ENCODE results near the gene SRRM2.

SRRM2 gene

DNA sequence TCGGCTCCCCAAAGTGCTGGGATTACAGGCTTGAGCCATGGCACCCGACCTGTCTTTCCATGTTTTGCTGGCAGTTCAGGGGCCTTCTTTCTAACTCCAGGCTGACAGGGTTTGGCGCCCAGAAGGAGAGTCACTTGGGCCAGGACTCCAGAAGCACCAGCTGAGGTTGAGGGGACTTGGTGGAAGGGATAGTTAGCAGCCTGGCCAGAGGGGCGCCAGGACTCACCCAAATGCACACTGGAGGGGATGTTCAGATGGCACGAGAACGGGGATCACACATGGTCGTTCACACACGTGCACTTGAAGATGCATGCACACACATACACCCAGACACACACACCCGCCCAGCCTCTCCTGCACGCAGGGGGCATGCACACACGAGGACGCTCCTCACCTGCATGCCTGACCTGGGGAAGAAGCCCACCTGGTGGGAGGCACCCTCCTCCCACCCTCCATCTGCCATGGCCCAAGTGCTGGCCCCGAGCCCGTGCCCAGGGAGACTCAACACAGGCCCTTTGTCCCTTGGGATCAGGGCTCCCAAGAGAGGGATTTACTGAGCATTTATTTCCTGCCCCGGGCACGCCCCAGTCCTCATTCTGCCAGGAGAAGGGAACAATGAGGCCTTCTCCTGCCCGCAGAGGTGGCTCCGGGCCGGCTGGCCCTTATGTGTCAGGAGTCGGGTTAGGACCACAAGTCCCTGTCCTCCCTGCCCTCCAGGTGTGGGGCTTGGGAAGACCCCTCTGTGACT lies 62.3 kb downstream of the SRRM2 start:
- DNase-seq (ENCODE audit: low read depth, low spot score), result no peak
- no peak overlapping the region for H3K27ac ChIP-seq

GRCh38 chr16:2815299-2815771 lies 62.9 kb downstream of the SRRM2 start:
- H3K27ac ChIP-seq, result no peak overlapping the region
- DNase-seq (ENCODE audit: low read depth, low spot score), result no peak

- no peak for DNase-seq (ENCODE audit: low read depth, low spot score)
- no peak within 1 kb of the TSS for H3K27ac ChIP-seq
These were observed 64.4 kb downstream of the SRRM2 start, which contains the start of gene PRSS21 for GRCh38 chr16:2816751-2817339. Gene PRSS21, plus strand, starts transcription at chr16:2817237. Its CDS starts 32 bp downstream, at chr16:2817269.

- DNase-seq (ENCODE audit: low read depth, low spot score), result no peak
- no peak overlapping the region for H3K27ac ChIP-seq
These were observed 65.2 kb downstream of the SRRM2 start for GRCh38 chr16:2817340-2818271.

DNA sequence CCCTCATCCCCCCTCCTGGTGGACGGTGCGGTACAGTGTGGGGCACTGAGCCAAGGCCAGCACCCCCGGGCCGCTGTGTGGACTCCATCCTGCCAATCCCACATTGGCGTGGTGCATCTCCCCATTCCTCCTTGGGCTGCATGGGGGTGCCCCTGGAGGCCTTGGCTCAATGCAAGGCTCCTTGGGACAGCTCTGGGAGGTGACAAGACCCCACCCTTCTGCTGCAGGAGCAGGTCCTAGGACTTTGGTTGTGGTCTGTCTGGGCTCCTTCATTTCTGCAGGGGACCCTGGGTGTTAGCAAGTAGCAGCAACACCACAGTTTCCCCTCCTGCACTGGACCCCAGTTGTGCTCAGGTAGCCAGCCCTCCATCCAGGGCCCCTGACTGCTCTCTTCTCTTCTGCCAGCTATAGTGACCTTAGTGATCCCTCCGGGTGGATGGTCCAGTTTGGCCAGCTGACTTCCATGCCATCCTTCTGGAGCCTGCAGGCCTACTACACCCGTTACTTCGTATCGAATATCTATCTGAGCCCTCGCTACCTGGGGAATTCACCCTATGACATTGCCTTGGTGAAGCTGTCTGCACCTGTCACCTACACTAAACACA lies 65.9 kb downstream of the SRRM2 start:
- H3K27ac ChIP-seq, result no peak overlapping the region
- DNase-seq (ENCODE audit: low read depth, low spot score), result no peak

DNA sequence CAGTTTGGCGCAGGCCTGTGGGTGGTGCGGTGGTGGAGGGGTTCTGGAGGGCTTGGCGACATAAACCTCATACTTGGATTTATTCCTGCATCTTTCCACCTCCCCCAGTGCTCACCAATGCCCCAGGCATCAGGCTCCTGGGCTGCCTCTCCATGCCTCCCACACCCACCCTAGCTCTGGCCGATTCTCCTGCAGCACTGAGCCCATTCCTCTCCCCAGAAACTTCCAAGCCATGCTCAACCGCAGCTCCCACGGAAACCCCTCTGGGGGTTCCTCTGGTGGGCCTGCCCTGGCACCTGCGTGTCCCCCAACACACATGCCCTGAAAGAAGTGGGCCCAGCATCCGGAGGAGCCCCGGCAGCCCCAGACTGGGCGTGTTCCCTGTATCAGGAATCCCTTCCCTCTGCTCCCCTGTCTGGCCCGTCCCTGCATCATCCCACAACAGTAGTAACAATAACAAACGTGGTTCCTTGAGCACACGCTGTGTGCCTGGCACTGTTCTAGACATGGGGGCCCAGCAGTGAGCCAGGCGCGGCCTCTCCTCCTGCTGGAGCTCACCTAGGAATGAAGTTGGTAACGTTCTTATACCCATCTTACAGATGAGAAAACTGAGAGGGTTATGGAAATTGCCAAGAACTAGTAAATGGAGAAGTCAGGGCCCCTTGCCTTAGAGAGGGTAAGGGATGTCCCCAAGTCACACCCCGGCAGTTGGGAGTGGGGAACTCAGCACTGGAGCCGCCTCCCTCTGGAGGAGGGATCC lies 66.9 kb downstream of the SRRM2 start:
- no peak for DNase-seq (ENCODE audit: low read depth, low spot score)
- no peak overlapping the region for H3K27ac ChIP-seq

DNA sequence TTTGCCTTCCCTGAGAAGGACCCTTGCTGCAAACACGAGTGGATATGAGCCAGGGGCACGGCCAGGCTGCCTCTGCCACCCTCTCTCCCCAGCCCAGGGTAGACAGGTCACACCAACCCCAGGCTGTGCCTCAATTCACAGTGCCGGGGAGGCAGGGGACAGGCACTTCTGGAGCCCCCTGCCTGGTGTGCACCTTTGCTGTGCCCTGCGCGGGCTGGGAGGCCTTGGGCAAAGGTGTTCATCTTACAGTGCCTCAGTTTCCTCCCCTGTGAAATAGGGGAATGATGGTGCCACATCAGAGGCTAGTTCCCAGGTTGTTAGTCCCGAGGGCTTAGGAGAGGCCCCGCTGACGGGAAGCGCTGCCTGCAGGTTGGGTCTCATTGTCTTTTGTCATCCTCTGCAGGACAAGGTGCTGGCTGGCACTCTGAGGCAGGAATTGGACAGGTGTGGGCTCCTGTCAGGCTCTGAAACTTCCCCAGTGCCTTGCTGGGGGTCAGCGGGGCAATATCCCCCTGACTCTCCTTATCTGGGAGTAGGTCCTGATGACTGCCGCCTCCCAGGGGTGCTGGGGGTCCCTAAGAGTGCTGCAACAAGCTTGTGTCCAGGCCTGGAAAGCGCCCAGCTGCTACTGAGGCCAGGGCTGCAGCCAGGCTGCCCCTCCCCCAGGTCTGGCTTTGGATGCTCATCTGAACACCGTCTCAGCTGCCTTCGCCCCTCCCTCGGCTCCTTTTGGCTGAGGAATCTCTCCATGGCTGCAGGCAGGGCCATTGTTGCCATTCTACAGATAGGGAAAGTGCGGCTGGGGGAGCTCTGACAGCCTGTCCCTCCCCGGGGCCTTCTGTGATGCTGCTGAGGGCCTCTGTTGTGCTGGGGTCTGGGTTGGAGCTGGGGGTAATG lies 67.7 kb downstream of the SRRM2 start:
- no peak overlapping the region for H3K27ac ChIP-seq
- DNase-seq (ENCODE audit: low read depth, low spot score), result no peak
